SH-SY5Y (cell line): ENCODE measurements around the gene C1orf174.

Source experiments
- GATA2 ChIP-seq: IDR thresholded peaks from 2 replicates; pipeline ENCODE4 v1.6.1; 2011; ENCODE audit warnings: mild to moderate bottlenecking, low read depth, low read length
- GATA3 ChIP-seq: IDR thresholded peaks from 2 replicates; pipeline ENCODE4 v1.6.1; 2011; ENCODE audit warnings: low read depth, mild to moderate bottlenecking, low read length, moderate library complexity

DNA sequence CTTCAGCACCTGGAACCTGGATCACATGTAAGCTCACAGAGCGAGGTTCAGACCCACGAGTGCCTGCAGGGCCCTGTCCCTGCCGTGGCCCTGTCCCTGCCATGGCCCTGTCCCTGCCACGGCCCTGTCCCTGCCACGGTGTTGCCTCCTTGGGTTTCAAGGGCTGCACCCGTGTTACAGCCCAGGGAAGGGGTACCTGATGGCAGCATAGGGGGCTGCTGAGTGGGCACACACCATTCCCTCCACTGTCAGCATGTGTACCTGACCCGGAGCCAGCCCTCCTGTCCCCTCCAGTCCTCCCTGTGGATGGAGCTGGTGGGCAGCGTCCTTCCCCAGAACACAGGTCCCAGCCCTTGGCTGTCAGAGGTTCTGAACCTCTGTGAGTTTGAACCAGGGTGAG, 27.5 kb downstream of the C1orf174 start:
- TF ChIP-seq GATA3: no peak
- TF ChIP-seq GATA2: no peak
